ENCODE measurements around the gene AGAP1.

Gene AGAP1

GRCh38 chr2:235640926-235641723, 147.3 kb downstream of the AGAP1 start:
- H3K4me3 ChIP-seq (replicated peaks in 1 of 2; ENCODE audit: low read depth in 2 of 2, low read length in 2 of 2), result no peak overlapping the region
- DNase-seq (ENCODE audit: low read depth in 2 of 2), result peak in 1 of 2 donors; percentile 56
- no peak for TF ChIP-seq CTCF (IDR thresholded peaks at IDR 0.05; ENCODE audit: low read depth, low read length)

GRCh38 chr2:235641956-235642355, 148.1 kb downstream of the AGAP1 start:
- no peak for TF ChIP-seq CTCF (IDR thresholded peaks at IDR 0.05; ENCODE audit: low read depth, low read length)
- no peak for DNase-seq (ENCODE audit: low read depth in 2 of 2)
- no peak overlapping the region for H3K4me3 ChIP-seq (replicated peaks in 1 of 2; ENCODE audit: low read depth in 2 of 2, low read length in 2 of 2)

- peak; percentile 51 for TF ChIP-seq CTCF (IDR thresholded peaks at IDR 0.05; ENCODE audit: low read depth, low read length)
- no peak overlapping the region for H3K4me3 ChIP-seq (replicated peaks in 1 of 2; ENCODE audit: low read depth in 2 of 2, low read length in 2 of 2)
- peak; percentile 52 to 76 for DNase-seq (ENCODE audit: low read depth in 2 of 2)
Measured at GRCh38 chr2:235642446-235643098, 148.7 kb downstream of the AGAP1 start.

DNA sequence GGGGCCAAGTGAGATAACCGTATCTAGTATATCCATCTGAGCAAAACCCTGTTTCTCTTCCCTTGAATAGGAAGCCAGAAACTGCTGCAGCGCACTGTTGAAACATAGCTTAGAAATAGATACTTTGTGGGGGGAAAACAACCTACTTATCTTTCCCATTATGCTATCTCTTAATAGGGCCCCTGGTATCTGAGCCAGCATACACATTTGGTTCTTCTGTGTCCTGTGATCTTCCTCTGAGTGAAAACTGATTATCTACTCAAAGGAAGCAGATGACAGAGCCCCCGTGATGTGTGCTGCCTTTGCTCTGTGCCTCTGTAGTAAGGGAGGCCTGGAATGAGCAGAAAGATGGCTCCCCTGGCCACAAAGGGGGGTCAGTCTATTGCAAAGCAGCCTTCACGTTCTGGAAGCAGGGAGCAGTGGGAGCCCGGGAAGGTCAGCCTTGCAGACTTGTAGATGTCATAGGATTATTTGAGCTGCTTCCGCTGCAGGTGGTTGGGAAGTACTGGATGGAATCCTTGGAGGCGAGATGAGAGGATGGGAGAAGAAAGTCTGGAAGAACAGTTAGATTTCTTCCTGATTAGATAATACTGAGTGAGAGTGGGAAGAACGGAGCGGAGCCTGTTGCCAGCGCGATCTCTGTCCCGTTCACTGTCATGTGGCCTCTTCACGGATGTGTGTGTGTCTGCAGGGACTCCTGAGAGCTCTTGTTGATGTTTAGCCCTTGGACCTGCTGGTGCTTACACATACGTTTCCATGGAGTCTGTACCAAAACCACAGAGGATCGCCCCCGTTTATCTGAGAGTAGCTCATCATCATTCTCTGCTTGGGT, 150.1 kb downstream of the AGAP1 start:
- no peak for DNase-seq (ENCODE audit: low read depth in 2 of 2)
- TF ChIP-seq CTCF (IDR thresholded peaks at IDR 0.05; ENCODE audit: low read depth, low read length), result no peak
- no peak overlapping the region for H3K4me3 ChIP-seq (replicated peaks in 1 of 2; ENCODE audit: low read depth in 2 of 2, low read length in 2 of 2)

GRCh38 chr2:235647264-235647663, 153.4 kb downstream of the AGAP1 start:
- no peak for DNase-seq (ENCODE audit: low read depth in 2 of 2)
- no peak overlapping the region for H3K4me3 ChIP-seq (replicated peaks in 1 of 2; ENCODE audit: low read depth in 2 of 2, low read length in 2 of 2)
- TF ChIP-seq CTCF (IDR thresholded peaks at IDR 0.05; ENCODE audit: low read depth, low read length), result no peak

GRCh38 chr2:235647877-235648276, 154.0 kb downstream of the AGAP1 start:
- DNase-seq (ENCODE audit: low read depth in 2 of 2), result no peak
- TF ChIP-seq CTCF (IDR thresholded peaks at IDR 0.05; ENCODE audit: low read depth, low read length), result no peak
- no peak overlapping the region for H3K4me3 ChIP-seq (replicated peaks in 1 of 2; ENCODE audit: low read depth in 2 of 2, low read length in 2 of 2)

Data from cardiac fibroblast (primary cell).